GM13977 (cell line): Measurements from ENCODE around the gene FOXO6.

Experiments used
- DNase-seq: peaks from one replicate; pipeline ENCODE4 v3.0.0; 2012; ENCODE audit warnings: low spot score
- CTCF ChIP-seq: IDR thresholded peaks from 2 replicates; pipeline ENCODE4 v1.5.1; 2012; ENCODE audit warnings: mild to moderate bottlenecking, control low read depth; ENCODE audit not compliant: insufficient read depth; ENCODE audit errors: extremely low read depth, missing control alignments
- in situ Hi-C: fragments of 300-500 bp; cut with MboI; formaldehyde crosslinking; loops from one replicate; pipeline ENCODE4 v1.12.0; 2022; ENCODE audit warnings: low sequenced_read_pairs, low pct_unique_long_range_greater_than_20kb, mixed read lengths, inconsistent platforms; ENCODE audit not compliant: unreplicated experiment

The FOXO6 gene

GRCh38 chr1:41322835-41323234 lies 38.4 kb upstream of the FOXO6 start:
- peak; percentile 82 for TF ChIP-seq CTCF
- in situ Hi-C loops = no loop called here
- peak; percentile 76 for DNase-seq

GRCh38 chr1:41323243-41323642 lies 38.0 kb upstream of the FOXO6 start:
- no peak for TF ChIP-seq CTCF
- in situ Hi-C loops = no loop called here
- DNase-seq = no peak

GRCh38 chr1:41325801-41326200 lies 35.4 kb upstream of the FOXO6 start:
- no peak for DNase-seq
- in situ Hi-C loops = no loop called here
- TF ChIP-seq CTCF = no peak

GRCh38 chr1:41327383-41327999 lies 33.7 kb upstream of the FOXO6 start:
- no peak for DNase-seq
- in situ Hi-C loops = no loop called here
- no peak for TF ChIP-seq CTCF

GRCh38 chr1:41328001-41328615 lies 33.1 kb upstream of the FOXO6 start:
- TF ChIP-seq CTCF = no peak
- DNase-seq = no peak
- in situ Hi-C loops = no loop called here

GRCh38 chr1:41328780-41329640 lies 32.2 kb upstream of the FOXO6 start:
- TF ChIP-seq CTCF = no peak
- in situ Hi-C loops = no loop called here
- no peak for DNase-seq
